CD14-positive monocyte (primary cell): ENCODE results near the gene FOXQ1. TPM values are rescaled to one million over a fixed set of nuclear protein-coding genes. Genes with fewer than 3 reads are reported as not detected.

Experiments used
- DNase-seq, 3 donors: peaks; one replicate each; pipeline ENCODE4 v3.0.0-alpha.2; 2011 to 2022
- H2AFZ ChIP-seq: 2 replicates; pipeline ENCODE4 v1.6.0; 2012; ENCODE audit warnings: mild to moderate bottlenecking, low read depth, low read length, inconsistent platforms; ENCODE audit not compliant: insufficient read depth, poor library complexity, severe bottlenecking
- H3K27ac ChIP-seq, 2 donors: 1 replicate in 1 of 2; 2 replicates in 1 of 2; pipeline ENCODE4 v1.5.1; 2012 to 2013; ENCODE audit warnings: low read length in 2 of 2, control low read depth in 1 of 2, inconsistent platforms in 1 of 2, low read depth in 1 of 2, mild to moderate bottlenecking in 1 of 2
- H3K27me3 ChIP-seq, 2 donors: one replicate each; pipeline versions ENCODE4 v1.6.0 to v1.6.1; 2011 to 2013; ENCODE audit warnings: low read length in 2 of 2; ENCODE audit not compliant: control insufficient read depth in 2 of 2, insufficient read depth in 2 of 2
- H3K36me3 ChIP-seq, 2 donors: replicated peaks in 1 of 2; 1 replicate in 1 of 2; 2 replicates in 1 of 2; pipeline versions ENCODE4 v1.5.1 to v1.6.1; 2012 to 2013; ENCODE audit warnings: low read length in 2 of 2, control low read depth in 1 of 2, inconsistent platforms in 1 of 2, mild to moderate bottlenecking in 1 of 2; ENCODE audit not compliant: insufficient read depth in 2 of 2, control insufficient read depth in 1 of 2
- H3K4me1 ChIP-seq, 2 donors: 1 replicate in 1 of 2; 2 replicates in 1 of 2; pipeline versions ENCODE4 v1.5.1 to v1.6.1; 2012 to 2013; ENCODE audit warnings: low read length in 2 of 2, control low read depth in 1 of 2, inconsistent platforms in 1 of 2, mild to moderate bottlenecking in 1 of 2, moderate library complexity in 1 of 2; ENCODE audit not compliant: insufficient read depth in 2 of 2, control insufficient read depth in 1 of 2
- H3K4me2 ChIP-seq: replicated peaks from 2 replicates; pipeline ENCODE3; 2012; ENCODE audit warnings: low read length, moderate library complexity, mild to moderate bottlenecking; ENCODE audit not compliant: poor library complexity, severe bottlenecking; ENCODE audit errors: extremely low read depth
- H3K4me3 ChIP-seq, 3 experiments: fragments of 200-600 bp in 1 of 3; sonication (generic) in 1 of 3; replicated peaks in 1 of 3; 1 replicate in 2 of 3; 2 replicates in 1 of 3; pipeline ENCODE4 v1.5.1; 2011 to 2013; ENCODE audit warnings: low read length in 3 of 3, mild to moderate bottlenecking in 3 of 3, control low read depth in 2 of 3, low read depth in 2 of 3, inconsistent platforms in 1 of 3, moderate library complexity in 1 of 3
- H3K79me2 ChIP-seq: 2 replicates; pipeline ENCODE4 v1.6.0; 2012; ENCODE audit warnings: mild to moderate bottlenecking, control low read depth, inconsistent platforms, low read length, moderate library complexity; ENCODE audit not compliant: insufficient read depth
- H3K9ac ChIP-seq: 2 replicates; pipeline ENCODE4 v1.6.0; 2017; ENCODE audit warnings: low read length, mild to moderate bottlenecking; ENCODE audit not compliant: insufficient read depth, poor library complexity, severe bottlenecking
- H3K9me3 ChIP-seq, 2 donors: replicated peaks in 1 of 2; 1 replicate in 1 of 2; 2 replicates in 1 of 2; pipeline versions ENCODE4 v1.5.1 to v1.6.1; 2012 to 2013; ENCODE audit warnings: low read length in 2 of 2, control low read depth in 1 of 2; ENCODE audit not compliant: control insufficient read depth in 1 of 2, insufficient read depth in 1 of 2
- H4K20me1 ChIP-seq: 2 replicates; pipeline ENCODE4 v1.6.0; 2012; ENCODE audit warnings: mild to moderate bottlenecking, low read length, control low read depth, moderate library complexity; ENCODE audit not compliant: insufficient read depth
- H3K27ac Mint-ChIP-seq, 7 donors: one replicate each; pipeline ENCODE4 v1.8.0; 2020; ENCODE audit warnings: mild to moderate bottlenecking in 7 of 7, mixed read lengths in 7 of 7, moderate library complexity in 6 of 7, inconsistent platforms in 2 of 7
- H3K27me3 Mint-ChIP-seq, 3 donors: one replicate each; pipeline ENCODE4 v1.8.0; 2021 to 2022; ENCODE audit warnings: low read depth in 3 of 3, mild to moderate bottlenecking in 3 of 3, mixed read lengths in 3 of 3, moderate library complexity in 3 of 3, inconsistent platforms in 1 of 3
- H3K36me3 Mint-ChIP-seq, 2 donors: one replicate each; pipeline ENCODE4 v1.8.0; 2020; ENCODE audit warnings: mixed read lengths in 2 of 2, inconsistent platforms in 1 of 2, mild to moderate bottlenecking in 1 of 2
- H3K4me1 Mint-ChIP-seq: one replicate; pipeline ENCODE4 v1.8.0; 2020; ENCODE audit warnings: mild to moderate bottlenecking, mixed read lengths
- H3K4me3 Mint-ChIP-seq, 2 donors: one replicate each; pipeline ENCODE4 v1.8.0; 2020; ENCODE audit warnings: mild to moderate bottlenecking in 2 of 2, mixed read lengths in 2 of 2, moderate library complexity in 1 of 2
- H3K9me3 Mint-ChIP-seq, 7 donors: one replicate each; pipeline ENCODE4 v1.8.0; 2020 to 2022; ENCODE audit warnings: mixed read lengths in 7 of 7, mild to moderate bottlenecking in 6 of 7, moderate library complexity in 6 of 7, inconsistent platforms in 2 of 7
- CTCF ChIP-seq: fragments of 200-600 bp; IDR thresholded peaks from one replicate; pipeline ENCODE4 v1.8.0; 2022; ENCODE audit warnings: antibody characterized with exemption, mild to moderate bottlenecking
- WGBS: methylation state at CpG from one replicate; pipeline ENCODE4 v1.1.5; 2013; ENCODE audit warnings: missing lambda C conversion rate; ENCODE audit not compliant: insufficient coverage; 5-methylcytosine and 5-hydroxymethylcytosine counted together
- intact Hi-C, 2 donors: fragments of 100-400 bp; cut with micrococcal nuclease; formaldehyde crosslinking; loops; one replicate each; pipeline versions ENCODE4 v1.15.0 to v1.15.1; 2023
- polyA plus RNA-seq, 3 donors: library from polyadenylated mRNA; depleted of rRNA in 1 of 3; unstranded in 2 of 3; stranded (reverse) in 1 of 3; fragments of 300-500 nt in 2 of 3; fragments of >200 nt in 1 of 3; fragmentation: Illumina TruSeq in 2 of 3; gene quantifications; 1 replicate in 2 of 3; 2 replicates in 1 of 3; pipeline ENCODE4 v1.2.3, GENCODE V29; 2012 to 2021

The FOXQ1 gene
- polyA plus RNA-seq, 3 donors: 0.11 TPM; not detected in 2

DNA sequence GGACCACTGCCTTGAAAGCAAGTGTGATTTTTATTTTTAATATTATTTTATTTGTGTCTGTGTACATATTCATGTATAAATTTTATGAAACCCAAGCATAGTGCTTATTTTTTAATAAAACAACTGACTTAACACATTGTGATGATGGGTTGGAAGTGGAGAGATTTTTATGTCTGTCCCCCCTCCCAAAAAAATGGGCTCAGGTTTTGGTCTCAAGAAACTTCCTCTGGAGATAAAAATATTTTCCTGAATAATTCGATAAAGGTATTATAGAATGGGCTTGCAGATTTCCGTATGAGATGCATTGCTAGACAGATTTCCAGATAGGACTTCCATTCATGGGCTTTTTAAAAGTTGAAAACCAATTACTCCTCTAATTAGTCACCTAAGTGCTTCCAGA is 2.7 kb downstream of the FOXQ1 start:
- DNase-seq: no peak
- peaks cover 5 to 16% of the 10 kb centered on the region in 2 donors for H3K36me3 Mint-ChIP-seq
- Histone ChIP-seq H3K4me1 (peaks cover 27 to 42% of the 10 kb centered on the region in 2 donors), H3K36me3 (no peaks in the 10 kb centered on the region), H3K4me3 (no peak overlapping the region), H3K27me3 (peaks cover 52 to 63% of the 10 kb centered on the region in 2 donors), H3K9ac (no peak overlapping the region), H3K27ac (no peak overlapping the region), H4K20me1 (no peaks in the 10 kb centered on the region), H3K79me2 (no peaks in the 10 kb centered on the region), H3K4me2 (no peak overlapping the region), H3K9me3 (peaks cover 10 to 21% of the 10 kb centered on the region in 2 donors), H2AFZ (no peak overlapping the region)
- peaks cover 62 to 79% (median 69%) of the 10 kb centered on the region in 3 donors for H3K27me3 Mint-ChIP-seq
- peaks cover 8 to 39% (median 25%) of the 10 kb centered on the region in 7 donors for H3K9me3 Mint-ChIP-seq
- TF ChIP-seq CTCF: no peak
- H3K4me3 Mint-ChIP-seq: peak overlapping the region in 1 of 2 donors; percentile 87
- no peak overlapping the region for H3K27ac Mint-ChIP-seq
- H3K4me1 Mint-ChIP-seq: peaks cover 24% of the 10 kb centered on the region
- intact Hi-C loops: loop anchor here in 1 of 2 donors (10.0 kb wide), 1 partner anchor 50 kb away; no protein-coding TSS in a partner anchor
- no CpG with 5 or more reads among the region's 2 CpGs for WGBS

DNA sequence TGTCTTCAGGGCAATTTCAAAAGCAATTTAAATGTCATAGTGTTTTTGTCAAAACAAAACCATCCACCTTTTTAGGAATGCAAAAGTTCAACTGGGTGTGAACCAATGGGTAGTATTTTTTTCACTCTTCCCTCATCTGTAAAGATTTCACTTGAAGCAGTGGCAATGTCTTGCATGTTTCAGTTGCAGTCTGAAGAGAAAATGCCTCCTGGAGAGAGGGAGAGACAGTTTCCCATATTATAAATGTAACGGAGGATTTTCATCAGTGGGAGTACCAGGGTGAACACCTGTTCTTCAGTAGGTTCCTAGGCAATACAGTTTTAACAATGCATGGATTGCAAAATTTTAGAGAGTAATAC is 3.3 kb downstream of the FOXQ1 start:
- H3K9me3 Mint-ChIP-seq: peaks cover 8 to 37% (median 25%) of the 10 kb centered on the region in 7 donors
- peaks cover 56 to 73% (median 63%) of the 10 kb centered on the region in 3 donors for H3K27me3 Mint-ChIP-seq
- Histone ChIP-seq H3K4me1 (peaks cover 27 to 42% of the 10 kb centered on the region in 2 donors), H3K27me3 (peaks cover 47 to 57% of the 10 kb centered on the region in 2 donors), H3K4me2 (no peak overlapping the region), H3K27ac (no peak overlapping the region), H3K36me3 (no peaks in the 10 kb centered on the region), H3K79me2 (no peaks in the 10 kb centered on the region), H3K9me3 (peaks cover 10 to 16% of the 10 kb centered on the region in 2 donors), H3K4me3 (no peak overlapping the region), H3K9ac (no peak overlapping the region), H2AFZ (no peak overlapping the region), H4K20me1 (no peaks in the 10 kb centered on the region)
- peaks cover 24% of the 10 kb centered on the region for H3K4me1 Mint-ChIP-seq
- H3K36me3 Mint-ChIP-seq: peaks cover 5 to 16% of the 10 kb centered on the region in 2 donors
- WGBS: no CpG with 5 or more reads among the region's 1 CpG
- no peak overlapping the region for H3K27ac Mint-ChIP-seq
- H3K4me3 Mint-ChIP-seq: peak overlapping the region in 1 of 2 donors; percentile 87
- TF ChIP-seq CTCF: no peak
- no peak for DNase-seq
- intact Hi-C loops: loop anchor here in 1 of 2 donors (10.0 kb wide), 1 partner anchor 50 kb away; no protein-coding TSS in a partner anchor
